CD8-positive, alpha-beta memory T cell (primary cell): ENCODE data around the gene GTSE1. TPM values are rescaled to one million over a fixed set of nuclear protein-coding genes. Genes with fewer than 3 reads are reported as not detected.

Experiments used
- CTCF ChIA-PET: fragments of 350-600 bp; sonication (Branson Sonifier 250); formaldehyde crosslinking; loops from one replicate; lab custom pipeline; 2021; ENCODE audit warnings: antibody characterized with exemption; lab: Charles Lee
- POLR2A ChIA-PET: fragments of 350-600 bp; sonication (Branson Sonifier 250); formaldehyde crosslinking; loops from one replicate; lab custom pipeline; 2021; ENCODE audit warnings: antibody characterized with exemption; lab: Charles Lee
- DNase-seq, 5 donors: peaks; one replicate each; pipeline versions ENCODE4 v3.0.0 to v3.0.0-alpha.2; 2020 to 2022; ENCODE audit warnings: mixed read lengths in 1 of 5
- H3K27ac ChIP-seq: one replicate; pipeline ENCODE4 v1.7.0; 2013; ENCODE audit warnings: low read depth, mild to moderate bottlenecking, low read length, moderate library complexity
- H3K27me3 ChIP-seq: 2 replicates; pipeline ENCODE4 v1.7.0; 2013; ENCODE audit warnings: low read length, mild to moderate bottlenecking; ENCODE audit not compliant: insufficient read depth, poor library complexity, severe bottlenecking
- H3K36me3 ChIP-seq: 2 replicates; pipeline ENCODE4 v1.7.0; 2013; ENCODE audit warnings: mild to moderate bottlenecking, low read length, moderate library complexity; ENCODE audit not compliant: insufficient read depth
- H3K4me1 ChIP-seq: 2 replicates; pipeline ENCODE4 v1.7.0; 2013; ENCODE audit warnings: mild to moderate bottlenecking, low read length, moderate library complexity; ENCODE audit not compliant: insufficient read depth
- H3K4me3 ChIP-seq: 2 replicates; pipeline ENCODE4 v1.7.0; 2013; ENCODE audit warnings: mild to moderate bottlenecking, low read length
- H3K9me3 ChIP-seq: 2 replicates; pipeline ENCODE4 v1.7.0; 2013; ENCODE audit warnings: mild to moderate bottlenecking, low read length
- H3K27ac Mint-ChIP-seq, 8 donors: one replicate each; pipeline ENCODE4 v1.8.0; 2020 to 2021; ENCODE audit warnings: mixed read lengths in 8 of 8, mild to moderate bottlenecking in 6 of 8, inconsistent platforms in 3 of 8, moderate library complexity in 3 of 8
- H3K27me3 Mint-ChIP-seq, 2 donors: one replicate each; pipeline ENCODE4 v1.8.0; 2020 to 2021; ENCODE audit warnings: mixed read lengths in 2 of 2, mild to moderate bottlenecking in 1 of 2, moderate library complexity in 1 of 2
- H3K36me3 Mint-ChIP-seq, 3 donors: one replicate each; pipeline ENCODE4 v1.8.0; 2020 to 2021; ENCODE audit warnings: mixed read lengths in 3 of 3, inconsistent platforms in 1 of 3, mild to moderate bottlenecking in 1 of 3
- H3K4me1 Mint-ChIP-seq, 3 donors: one replicate each; pipeline ENCODE4 v1.8.0; 2020 to 2021; ENCODE audit warnings: mixed read lengths in 3 of 3, inconsistent platforms in 1 of 3, mild to moderate bottlenecking in 1 of 3
- H3K4me3 Mint-ChIP-seq, 7 donors: one replicate each; pipeline ENCODE4 v1.8.0; 2020 to 2021; ENCODE audit warnings: mixed read lengths in 7 of 7, mild to moderate bottlenecking in 6 of 7, moderate library complexity in 4 of 7, inconsistent platforms in 2 of 7
- H3K9me3 Mint-ChIP-seq, 5 donors: one replicate each; pipeline ENCODE4 v1.8.0; 2020 to 2022; ENCODE audit warnings: mixed read lengths in 5 of 5, mild to moderate bottlenecking in 3 of 5, moderate library complexity in 2 of 5, inconsistent platforms in 1 of 5
- polyA plus RNA-seq: library from polyadenylated mRNA; unstranded; fragments of 300-500 nt; fragmentation: Illumina TruSeq; gene quantifications from one replicate; pipeline ENCODE4 v1.2.3, GENCODE V29; 2021
- total RNA-seq, 2 experiments: library from RNA; stranded (reverse); gene quantifications; one replicate each; pipeline ENCODE4 v1.2.3, GENCODE V29; 2021

The GTSE1 gene, protein sequence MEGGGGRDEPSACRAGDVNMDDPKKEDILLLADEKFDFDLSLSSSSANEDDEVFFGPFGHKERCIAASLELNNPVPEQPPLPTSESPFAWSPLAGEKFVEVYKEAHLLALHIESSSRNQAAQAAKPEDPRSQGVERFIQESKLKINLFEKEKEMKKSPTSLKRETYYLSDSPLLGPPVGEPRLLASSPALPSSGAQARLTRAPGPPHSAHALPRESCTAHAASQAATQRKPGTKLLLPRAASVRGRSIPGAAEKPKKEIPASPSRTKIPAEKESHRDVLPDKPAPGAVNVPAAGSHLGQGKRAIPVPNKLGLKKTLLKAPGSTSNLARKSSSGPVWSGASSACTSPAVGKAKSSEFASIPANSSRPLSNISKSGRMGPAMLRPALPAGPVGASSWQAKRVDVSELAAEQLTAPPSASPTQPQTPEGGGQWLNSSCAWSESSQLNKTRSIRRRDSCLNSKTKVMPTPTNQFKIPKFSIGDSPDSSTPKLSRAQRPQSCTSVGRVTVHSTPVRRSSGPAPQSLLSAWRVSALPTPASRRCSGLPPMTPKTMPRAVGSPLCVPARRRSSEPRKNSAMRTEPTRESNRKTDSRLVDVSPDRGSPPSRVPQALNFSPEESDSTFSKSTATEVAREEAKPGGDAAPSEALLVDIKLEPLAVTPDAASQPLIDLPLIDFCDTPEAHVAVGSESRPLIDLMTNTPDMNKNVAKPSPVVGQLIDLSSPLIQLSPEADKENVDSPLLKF
- total RNA-seq (10 to 100 TPM; 27.4 to 30.9 TPM), polyA plus RNA-seq (0.10 TPM)

DNA sequence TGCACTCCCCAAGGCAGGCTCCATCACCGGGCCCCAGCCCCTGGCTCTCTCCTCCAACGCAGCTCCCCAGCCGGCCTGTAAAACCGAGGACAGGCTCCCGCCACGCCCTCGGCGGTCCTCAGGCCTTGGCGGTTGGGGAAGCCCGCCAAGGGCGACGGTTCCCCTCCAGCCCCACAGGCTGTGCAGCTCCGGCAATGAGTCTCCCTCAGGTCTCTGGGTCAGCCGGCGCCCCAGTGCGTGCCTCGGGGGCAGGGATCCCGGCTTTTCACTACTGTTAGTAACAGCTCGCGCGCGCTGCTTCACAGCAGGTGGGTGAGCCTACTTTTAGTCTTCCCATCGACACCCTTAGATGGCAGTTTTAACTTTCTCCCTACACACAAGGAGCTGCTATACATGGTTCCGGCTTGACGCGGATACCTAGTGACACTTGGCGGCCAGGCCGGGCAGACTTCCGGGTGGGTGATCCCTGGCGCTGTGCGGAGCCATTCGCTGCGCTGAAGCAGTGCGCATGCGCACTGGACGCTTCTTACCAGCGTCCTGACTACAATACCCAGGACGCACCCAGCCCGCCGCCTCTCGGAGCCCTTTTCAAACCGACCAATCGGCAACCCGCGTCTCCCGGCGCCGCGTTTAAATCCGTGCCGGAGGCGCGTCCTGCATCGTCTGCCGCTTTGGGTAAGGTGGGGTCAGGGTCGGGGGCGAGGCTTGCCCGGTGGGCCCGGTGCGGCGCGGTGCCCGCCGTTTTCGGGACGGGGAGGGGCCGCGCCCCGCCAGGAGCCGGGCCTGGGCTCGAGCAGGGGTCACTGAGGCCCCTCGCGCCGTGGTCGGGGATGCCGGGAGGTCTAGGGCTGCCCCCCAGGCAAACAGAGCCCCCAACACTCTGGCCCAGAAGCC is at the start of gene GTSE1:
TSS of gene GTSE1 (plus strand) at position 614 of the 894 bp plus-strand sequence. CDS start 531 bp downstream, outside the sequence.
- H3K27ac ChIP-seq: peak within 1 kb of the TSS; percentile 90
- no peaks in the 10 kb centered on the region for H3K36me3 ChIP-seq
- no peaks in the 10 kb centered on the region for H3K27me3 ChIP-seq
- POLR2A ChIA-PET: interaction anchor here (0.6 to 2.4 kb wide), 6 partner anchors 16 to 495 kb away, joined by 3 to 12 read pairs (median 4); partner anchors contain the start of genes CDPF1 and PPARA
- Mint-ChIP-seq H3K4me3 (peak within 1 kb of the TSS; percentile 83 to 97 (median 88)), H3K4me1 (peaks cover 23 to 30% (median 29%) of the 10 kb centered on the region in 3 donors), H3K9me3 (peaks cover 0 to 3% (median 2%) of the 10 kb centered on the region in 5 donors), H3K27ac (peak within 1 kb of the TSS; percentile 88 to 100 (median 96)), H3K36me3 (peaks cover 0 to 12% (median 2%) of the 10 kb centered on the region in 3 donors), H3K27me3 (peaks cover 0 to 4% of the 10 kb centered on the region in 2 donors)
- peak; percentile 95 to 99 (median 96) for DNase-seq
- peaks cover 20% of the 10 kb centered on the region for H3K4me1 ChIP-seq
- peak within 1 kb of the TSS; percentile 85 for H3K4me3 ChIP-seq
- CTCF ChIA-PET: interaction anchor here (0.6 to 2.7 kb wide), 17 partner anchors 10 to 290 kb away, joined by 3 to 30 read pairs (median 3); partner anchors contain the start of gene CDPF1
- H3K9me3 ChIP-seq: no peaks in the 10 kb centered on the region

DNA sequence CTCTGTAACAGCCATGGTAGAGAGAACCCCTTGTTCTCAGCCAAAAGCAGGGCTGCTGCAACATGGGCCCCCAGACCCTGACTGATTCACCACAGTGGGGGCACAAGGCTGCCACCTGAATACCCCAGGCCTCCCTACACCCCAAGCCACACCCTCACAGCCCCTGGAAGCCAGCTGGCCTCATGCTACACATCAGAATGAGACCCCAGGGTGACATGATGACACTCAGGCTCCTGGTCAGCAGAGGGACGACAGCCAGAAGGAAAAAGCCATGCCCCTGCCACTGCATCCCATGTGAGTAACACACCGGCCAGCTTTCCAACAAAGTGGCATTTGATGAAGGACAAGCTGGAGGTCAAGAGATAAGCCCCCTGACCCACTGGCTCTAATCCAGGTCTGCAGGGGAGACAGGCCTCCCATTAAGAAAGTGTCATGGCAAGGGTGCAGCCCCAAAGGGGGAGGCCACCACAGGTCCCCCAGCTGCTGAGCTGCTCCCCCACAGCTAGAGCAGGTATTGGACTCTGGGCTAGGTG is 49.2 kb upstream of the GTSE1 start:
- H3K27ac ChIP-seq: no peak overlapping the region
- ChIA-PET CTCF (interaction anchor here (1.7 to 3.1 kb wide), 3 partner anchors 49 to 125 kb away, joined by 4 to 9 read pairs (median 4); partner anchors contain the start of gene GTSE1), POLR2A (no interaction called here)
- Mint-ChIP-seq H3K36me3 (peaks cover 0 to 30% (median 3%) of the 10 kb centered on the region in 3 donors), H3K27me3 (no peaks in the 10 kb centered on the region), H3K4me3 (peak overlapping the region in 3 of 7 donors; percentile 56 to 78 (median 58)), H3K9me3 (no peaks in the 10 kb centered on the region), H3K27ac (no peak overlapping the region), H3K4me1 (peaks cover 19 to 33% (median 24%) of the 10 kb centered on the region in 3 donors)
- H3K36me3 ChIP-seq: no peaks in the 10 kb centered on the region
- no peak overlapping the region for H3K4me3 ChIP-seq
- no peaks in the 10 kb centered on the region for H3K27me3 ChIP-seq
- H3K4me1 ChIP-seq: peaks cover 17% of the 10 kb centered on the region
- H3K9me3 ChIP-seq: no peaks in the 10 kb centered on the region
- no peak for DNase-seq

DNA sequence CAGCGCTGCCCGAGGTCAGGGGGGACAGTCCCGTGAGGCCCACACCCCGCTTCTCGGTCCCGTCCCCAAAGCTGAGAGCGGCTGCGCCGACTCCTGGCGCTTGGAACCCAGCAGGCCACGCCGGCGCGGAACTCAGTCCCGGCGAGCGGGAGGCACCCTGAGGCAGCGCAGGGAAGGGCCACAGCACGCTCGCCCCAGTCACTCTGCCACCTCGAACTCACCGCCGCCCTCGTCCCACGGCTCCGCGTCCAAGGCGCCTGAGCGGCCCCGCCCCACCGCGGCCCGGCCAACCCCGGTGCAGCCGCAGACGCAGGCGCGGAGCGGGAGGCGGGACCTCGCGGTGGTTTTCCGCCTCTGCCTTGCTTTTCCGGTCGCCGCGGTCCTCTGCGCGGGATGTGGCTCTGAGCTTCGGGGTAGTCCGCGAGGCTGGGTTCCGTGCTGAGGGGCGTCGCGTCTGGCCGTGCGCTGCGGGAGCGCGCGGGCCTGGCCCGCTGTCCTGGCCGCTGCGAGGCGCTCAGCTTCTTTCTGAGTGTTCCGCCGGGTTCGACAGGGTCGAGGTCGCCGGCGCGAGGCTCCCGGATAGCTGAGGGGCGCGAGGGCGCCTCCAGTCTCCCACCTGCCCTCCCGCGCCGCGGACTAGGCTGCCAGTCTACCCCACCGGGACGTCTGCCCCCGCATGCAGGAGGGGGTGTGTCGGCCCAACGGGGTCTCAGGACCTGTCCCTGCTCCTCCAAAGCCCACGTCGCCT is 46.5 kb upstream of the GTSE1 start, which contains the start of gene CDPF1:
TSS of gene CDPF1 (minus strand) at position 259 of the 748 bp plus-strand sequence. CDS start 2,009 bp downstream, outside the sequence.
- POLR2A ChIA-PET: interaction anchor here (0.8 to 1.9 kb wide), 8 partner anchors 13 to 232 kb away, joined by 3 to 12 read pairs (median 4); partner anchors contain the start of genes GTSE1, PKDREJ and TTC38
- H3K4me1 ChIP-seq: peaks cover 17% of the 10 kb centered on the region
- H3K36me3 Mint-ChIP-seq: peaks cover 0 to 10% (median 0%) of the 10 kb centered on the region in 3 donors
- H3K27me3 ChIP-seq: no peaks in the 10 kb centered on the region
- H3K27me3 Mint-ChIP-seq: no peaks in the 10 kb centered on the region
- no peaks in the 10 kb centered on the region for H3K36me3 ChIP-seq
- H3K9me3 Mint-ChIP-seq: no peaks in the 10 kb centered on the region
- peaks cover 22 to 39% (median 24%) of the 10 kb centered on the region in 3 donors for H3K4me1 Mint-ChIP-seq
- peak within 1 kb of the TSS; percentile 67 for H3K27ac ChIP-seq
- peak; percentile 84 to 90 (median 88) for DNase-seq
- CTCF ChIA-PET: interaction anchor here (0.7 to 3.1 kb wide), 6 partner anchors 9 to 128 kb away, joined by 3 to 12 read pairs (median 4); partner anchors contain the start of genes GTSE1, PKDREJ and TTC38
- peak within 1 kb of the TSS; percentile 53 to 92 (median 80) for H3K27ac Mint-ChIP-seq
- no peaks in the 10 kb centered on the region for H3K9me3 ChIP-seq
- peak within 1 kb of the TSS; percentile 66 for H3K4me3 ChIP-seq
- peak within 1 kb of the TSS; percentile 76 to 89 (median 83) for H3K4me3 Mint-ChIP-seq

DNA sequence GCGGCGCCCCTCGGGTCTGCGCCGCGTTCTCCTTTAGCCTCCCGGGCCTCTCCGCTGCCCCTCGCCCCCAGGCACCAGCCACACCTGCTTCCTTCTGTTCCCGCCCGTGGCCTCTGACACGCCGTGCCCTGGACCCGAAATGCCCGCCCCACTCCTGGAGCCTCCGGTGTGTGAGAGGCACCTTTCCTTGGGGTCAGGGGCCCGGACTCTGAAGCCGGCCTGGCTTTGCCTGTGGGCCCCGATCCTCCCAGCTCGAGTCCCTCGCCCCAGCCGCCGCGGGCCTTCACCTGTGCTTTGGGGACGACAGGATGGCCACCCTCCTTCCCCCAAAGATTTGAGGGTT is 45.9 kb upstream of the GTSE1 start:
- Mint-ChIP-seq H3K4me1 (peaks cover 22 to 39% (median 24%) of the 10 kb centered on the region in 3 donors), H3K27ac (peak overlapping the region; percentile 21 to 85 (median 77)), H3K9me3 (no peaks in the 10 kb centered on the region), H3K27me3 (no peaks in the 10 kb centered on the region), H3K36me3 (peaks cover 0 to 8% (median 0%) of the 10 kb centered on the region in 3 donors), H3K4me3 (peak overlapping the region; percentile 76 to 87 (median 83))
- DNase-seq: no peak
- H3K27ac ChIP-seq: peak overlapping the region; percentile 67
- no peaks in the 10 kb centered on the region for H3K36me3 ChIP-seq
- peaks cover 17% of the 10 kb centered on the region for H3K4me1 ChIP-seq
- no peaks in the 10 kb centered on the region for H3K27me3 ChIP-seq
- POLR2A ChIA-PET: interaction anchor here (0.8 to 1.9 kb wide), 6 partner anchors 12 to 233 kb away, joined by 3 to 12 read pairs (median 4); partner anchors contain the start of genes GTSE1, PKDREJ and TTC38
- peak overlapping the region; percentile 66 for H3K4me3 ChIP-seq
- no peaks in the 10 kb centered on the region for H3K9me3 ChIP-seq
- CTCF ChIA-PET: interaction anchor here (0.7 to 1.9 kb wide), 5 partner anchors 9 to 45 kb away, joined by 3 to 12 read pairs (median 4); partner anchors contain the start of genes GTSE1, PKDREJ and TTC38

DNA sequence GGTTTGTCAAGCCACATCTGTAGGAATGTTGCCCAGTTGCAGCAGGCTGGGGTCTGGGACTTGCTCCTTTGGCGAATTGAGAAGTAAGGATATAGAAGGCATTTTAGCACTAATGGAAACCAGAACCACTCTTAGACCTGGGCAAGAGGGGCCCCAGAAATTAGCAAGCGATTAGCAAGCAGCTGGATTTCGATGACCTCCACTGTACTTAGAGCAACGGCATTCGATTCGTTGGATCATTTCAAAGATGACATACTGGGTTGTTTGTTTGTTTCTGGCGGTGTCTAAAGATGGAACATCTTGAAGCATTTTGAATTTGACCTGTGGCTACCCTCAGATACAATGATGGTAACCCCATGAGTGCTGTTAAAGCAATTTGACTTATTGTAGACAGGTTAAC is 45.4 kb upstream of the GTSE1 start:
- H3K4me3 ChIP-seq: peak overlapping the region; percentile 66
- no peaks in the 10 kb centered on the region for H3K9me3 ChIP-seq
- Mint-ChIP-seq H3K27ac (peak overlapping the region; percentile 0 to 92 (median 78)), H3K27me3 (no peaks in the 10 kb centered on the region), H3K4me3 (peak overlapping the region; percentile 76 to 87 (median 83)), H3K9me3 (no peaks in the 10 kb centered on the region), H3K4me1 (peaks cover 22 to 39% (median 24%) of the 10 kb centered on the region in 3 donors), H3K36me3 (peaks cover 0 to 4% (median 0%) of the 10 kb centered on the region in 3 donors)
- ChIA-PET CTCF (interaction anchor here (1.9 kb wide), 1 partner anchor 45 kb away, joined by 12 read pairs; the partner anchor contains the start of gene GTSE1), POLR2A (interaction anchor here (1.9 kb wide), 1 partner anchor 45 kb away, joined by 12 read pairs; the partner anchor contains the start of gene GTSE1)
- DNase-seq: no peak
- H3K36me3 ChIP-seq: no peaks in the 10 kb centered on the region
- H3K4me1 ChIP-seq: peaks cover 17% of the 10 kb centered on the region
- peak overlapping the region; percentile 67 for H3K27ac ChIP-seq
- H3K27me3 ChIP-seq: no peaks in the 10 kb centered on the region

DNA sequence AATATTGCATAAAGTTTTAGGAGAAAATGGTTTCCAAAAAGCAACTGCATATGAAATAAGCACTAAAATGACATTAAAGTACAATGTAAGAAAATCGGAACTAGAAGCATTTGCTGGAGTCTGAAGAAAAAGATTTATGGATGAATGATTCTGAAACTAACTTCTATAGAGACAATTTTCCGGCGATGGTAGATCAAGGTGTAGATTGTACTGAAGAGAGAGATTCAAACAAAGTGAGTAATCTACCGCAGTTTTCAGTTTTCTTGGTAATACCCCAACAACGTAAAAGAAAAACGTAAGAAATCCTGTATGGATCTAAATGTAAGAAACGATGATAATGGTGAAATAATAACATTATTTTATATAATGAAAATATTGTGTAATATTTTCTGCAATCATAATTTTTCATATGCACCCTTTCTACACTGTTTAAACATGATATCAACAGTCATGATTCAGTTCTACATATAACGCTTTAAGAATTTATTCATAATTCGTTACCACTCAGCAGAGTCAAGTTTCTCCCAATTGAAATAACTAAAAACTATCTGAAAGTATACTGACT is 44.8 kb upstream of the GTSE1 start:
- no peak for DNase-seq
- H3K36me3 Mint-ChIP-seq: no peaks in the 10 kb centered on the region
- peak overlapping the region; percentile 12 to 87 (median 83) for H3K4me3 Mint-ChIP-seq
- no peaks in the 10 kb centered on the region for H3K27me3 Mint-ChIP-seq
- POLR2A ChIA-PET: no interaction called here
- H3K27ac Mint-ChIP-seq: peak overlapping the region in 7 of 8 donors; percentile 15 to 92 (median 81)
- Histone ChIP-seq H3K36me3 (no peaks in the 10 kb centered on the region), H3K27me3 (no peaks in the 10 kb centered on the region), H3K4me1 (peaks cover 17% of the 10 kb centered on the region), H3K9me3 (no peaks in the 10 kb centered on the region), H3K4me3 (no peak overlapping the region), H3K27ac (no peak overlapping the region)
- H3K9me3 Mint-ChIP-seq: no peaks in the 10 kb centered on the region
- H3K4me1 Mint-ChIP-seq: peaks cover 22 to 39% (median 24%) of the 10 kb centered on the region in 3 donors
- CTCF ChIA-PET: interaction anchor here (1.2 kb wide), 1 partner anchor 44 kb away, joined by 4 read pairs; the partner anchor contains the start of gene GTSE1
